Stimulated activated CD8-positive, alpha-beta memory T cell treated with anti-CD3 and anti-CD28 coated beads, Interleukin-4, amount 100 ng/mL, for 48 hours (primary cell): Measurements from ENCODE around the gene DLG2.
"Not testable (repeated sequence)": the region's sequence is repeated elsewhere in the genome, so short reads cannot be mapped to it uniquely, and the experiment has no call there.

ENCODE experiments used
- DNase-seq: peaks from one replicate; pipeline ENCODE4 v3.0.0-alpha.2; 2020

Gene DLG2

DNA sequence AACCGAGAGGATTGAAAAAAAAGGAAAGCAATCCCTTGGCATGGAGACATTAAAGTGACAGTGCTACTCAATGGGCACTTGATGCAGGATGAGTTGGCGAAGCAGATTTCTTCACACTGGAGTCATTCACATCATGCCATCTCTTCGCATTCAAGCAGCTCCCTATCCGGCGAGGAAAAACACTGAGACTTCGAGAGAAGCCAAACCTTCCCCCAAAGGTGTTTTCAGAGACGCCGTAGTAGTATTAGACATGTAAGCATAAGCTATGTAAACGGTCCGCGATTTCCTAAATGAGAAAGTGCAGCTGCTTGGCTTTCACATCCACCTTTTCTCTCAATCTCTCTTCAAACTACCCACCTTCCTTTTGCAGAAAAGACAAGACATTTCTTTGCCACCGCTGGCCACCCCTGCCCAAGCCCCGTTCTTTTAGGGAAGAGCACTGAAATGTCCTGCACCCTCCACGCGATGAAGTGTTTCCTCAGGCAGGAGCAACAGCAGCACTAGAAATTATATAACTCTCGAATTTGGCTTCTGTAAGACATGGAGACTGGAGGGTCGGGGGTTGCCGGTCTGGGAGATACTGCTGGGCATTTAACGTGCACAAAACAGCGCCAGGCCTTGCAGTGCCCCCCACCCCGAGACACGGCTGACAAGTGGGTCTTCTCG lies at the start of gene DLG2:
DLG2 (minus strand) TSS at position 13 of the 666 bp plus-strand sequence.
- no peak for DNase-seq

DNA sequence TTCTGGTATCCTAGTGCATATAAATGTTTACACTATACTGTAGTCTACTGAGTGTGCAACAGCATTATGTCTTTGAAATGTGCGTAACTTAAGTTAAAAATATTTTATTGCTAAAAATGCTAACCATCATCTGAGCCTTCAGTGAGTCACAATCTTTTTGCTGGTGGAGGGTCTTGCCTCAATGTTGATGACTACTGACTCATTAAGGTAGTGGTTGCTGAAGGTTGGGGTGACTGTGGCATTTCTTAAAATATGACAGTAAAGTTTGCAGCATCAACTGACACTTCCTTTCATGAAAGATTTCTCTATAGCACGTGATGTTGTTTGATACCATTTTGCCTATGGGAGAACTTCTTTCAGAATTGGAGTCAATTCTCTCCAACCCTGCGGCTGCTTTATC lies 46.2 kb upstream of the DLG2 start:
- no peak for DNase-seq

GRCh38 chr11:85672105-85672902 lies 45.2 kb upstream of the DLG2 start:
- no peak for DNase-seq

DNA sequence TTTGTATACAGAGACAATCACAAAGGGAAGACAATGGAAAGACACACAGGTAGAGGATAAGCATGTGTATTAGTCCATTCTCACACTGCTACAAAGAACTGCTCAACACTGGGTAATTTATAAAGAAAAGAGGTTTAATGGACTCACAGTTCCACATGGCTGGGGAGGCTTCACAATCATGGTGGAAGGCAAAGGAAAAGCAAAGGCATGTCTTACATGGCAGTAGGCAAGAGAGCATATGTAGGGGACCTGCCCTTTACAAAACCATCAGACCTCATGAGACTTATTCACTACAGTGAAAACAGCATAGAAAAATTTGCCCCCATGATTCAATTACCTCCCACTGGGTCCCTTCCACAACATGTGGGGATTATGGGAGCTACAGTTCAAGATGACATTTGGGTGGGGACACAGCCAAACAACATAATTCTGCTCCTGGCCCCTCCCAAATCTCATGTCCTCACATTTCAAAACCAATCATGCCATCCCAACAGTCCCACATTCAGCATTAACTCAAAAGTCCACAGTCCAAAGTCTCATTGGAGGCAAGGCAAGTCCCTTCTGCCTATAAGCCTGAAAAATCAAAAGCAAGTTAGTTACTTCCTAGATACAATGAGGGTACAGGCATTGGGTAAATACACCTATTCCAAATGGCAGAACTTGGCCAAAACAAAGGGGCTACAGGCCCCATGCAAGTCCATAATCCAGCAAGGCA lies 44.0 kb upstream of the DLG2 start:
- not testable (repeated sequence) for DNase-seq

- no peak for DNase-seq
Observed at GRCh38 chr11:85668157-85668556, 41.0 kb upstream of the DLG2 start.

- DNase-seq, result no peak
Observed at GRCh38 chr11:85666687-85667086, 39.5 kb upstream of the DLG2 start.

DNA sequence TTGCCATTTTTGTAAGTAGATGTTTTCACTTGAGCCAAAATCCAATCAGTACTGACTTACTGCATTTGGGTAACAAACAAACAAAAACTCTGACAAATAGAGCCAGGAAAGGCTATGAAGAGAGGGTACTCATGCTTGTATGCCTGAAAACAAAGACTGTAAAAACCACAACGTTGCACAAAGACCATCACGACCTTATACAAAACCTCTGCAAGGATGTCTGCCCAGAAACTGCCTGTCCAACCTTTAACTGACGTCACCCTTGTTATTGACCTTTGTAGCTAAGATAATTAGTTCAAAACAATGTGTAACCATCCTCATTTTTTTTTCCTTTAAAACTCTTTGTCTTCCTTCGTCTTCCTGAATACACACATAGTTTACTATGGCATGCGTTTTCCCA lies 38.6 kb upstream of the DLG2 start:
- no peak for DNase-seq

DNA sequence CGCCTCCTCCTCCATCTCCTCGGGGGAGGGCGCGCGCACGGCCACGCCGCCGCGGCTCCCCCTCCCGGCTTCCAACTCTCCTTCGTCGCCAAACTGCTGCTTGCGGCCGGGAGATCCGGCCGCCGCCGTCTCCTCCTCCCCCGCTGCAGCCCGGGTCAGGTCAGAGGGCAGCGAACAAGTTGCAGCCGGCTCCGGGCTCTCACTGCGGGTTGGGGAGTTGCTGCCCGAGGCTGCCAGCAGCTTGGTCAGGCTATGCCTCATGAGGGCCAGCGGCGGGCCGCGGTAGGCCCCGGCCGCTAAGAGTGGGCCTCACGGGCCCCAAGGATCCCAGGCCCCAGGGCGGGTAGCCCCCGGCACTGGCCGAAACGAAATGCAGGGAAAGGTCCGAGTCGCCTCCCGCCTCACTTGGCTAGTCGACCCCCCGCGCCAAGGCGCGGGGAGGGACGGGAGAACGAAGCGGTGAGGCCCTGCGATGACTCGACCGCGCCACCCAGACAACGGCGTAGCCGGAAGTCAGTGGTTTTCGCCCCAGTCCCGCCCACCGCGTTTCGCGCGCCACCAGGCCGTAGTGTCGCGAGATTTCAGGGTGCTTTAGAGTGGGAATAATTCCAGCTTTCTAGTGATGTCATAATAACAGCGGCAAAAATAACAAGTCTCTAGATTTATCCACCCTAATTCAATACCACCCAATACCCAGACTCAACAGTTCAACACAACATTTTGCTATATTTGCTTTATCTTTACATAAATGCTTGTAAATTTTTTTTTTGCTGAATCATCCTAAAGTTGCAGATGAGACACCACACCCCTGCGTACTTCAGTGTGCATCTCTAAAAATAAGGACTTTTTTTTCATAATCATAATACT lies 37.7 kb upstream of the DLG2 start, which contains the start of gene CREBZF:
CREBZF (minus strand) TSS at position 515 of the 867 bp plus-strand sequence; CDS start at position 261, 254 bp downstream.
- DNase-seq, result peak; percentile 96

- peak; percentile 87 for DNase-seq
Observed at GRCh38 chr11:85663753-85664614, 36.8 kb upstream of the DLG2 start.

DNA sequence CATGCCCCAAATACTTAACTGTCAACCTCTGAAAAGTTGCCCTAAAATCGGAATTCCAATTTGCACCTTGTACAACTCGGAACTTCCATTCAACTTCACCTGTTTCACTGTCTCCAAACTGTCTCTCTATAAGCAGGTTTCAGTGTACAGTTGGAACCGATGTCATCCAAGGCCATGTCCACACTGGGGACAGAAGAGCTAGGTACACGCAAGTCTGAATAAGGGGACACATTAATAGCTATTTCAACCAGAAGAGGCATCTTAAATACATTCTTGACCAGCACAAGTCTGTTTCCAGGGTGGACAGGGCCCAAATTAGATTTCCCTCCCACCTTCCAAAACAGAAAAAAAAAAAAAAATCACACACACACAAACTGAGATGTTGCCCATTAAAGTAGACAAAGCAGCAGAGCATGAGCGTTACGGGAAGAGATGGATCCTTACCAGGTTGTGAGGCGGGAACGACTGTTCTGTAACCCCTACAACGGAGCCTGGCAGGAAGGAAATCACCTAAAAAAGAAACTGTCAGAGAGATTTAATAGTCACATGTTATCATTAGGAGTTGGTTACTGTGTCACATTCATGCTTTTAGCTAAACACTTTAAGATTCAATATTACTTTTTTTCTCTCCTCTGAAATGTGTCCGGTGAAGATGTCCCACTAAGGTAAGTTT lies 36.1 kb upstream of the DLG2 start:
- no peak for DNase-seq

- DNase-seq, result no peak
Observed at GRCh38 chr11:85661972-85662664, 35.0 kb upstream of the DLG2 start.

DNA sequence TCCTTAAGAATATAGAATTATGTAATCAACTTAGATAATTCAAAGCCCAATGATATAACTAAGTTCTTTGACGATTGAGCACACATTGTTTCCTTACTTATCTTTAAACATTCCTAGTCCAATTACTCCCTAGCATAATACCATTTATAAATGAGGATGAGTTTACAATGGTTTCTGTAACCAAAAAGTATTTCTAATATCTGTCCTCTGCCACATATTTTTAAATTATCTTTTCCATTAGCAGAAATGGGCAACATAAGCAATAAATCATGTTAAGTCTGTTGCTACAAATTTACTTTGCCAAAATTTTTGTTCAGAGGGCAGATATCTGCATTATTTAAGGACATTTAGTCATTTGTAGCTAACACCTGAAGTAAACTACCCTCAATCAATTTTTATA lies 31.0 kb upstream of the DLG2 start:
- DNase-seq, result no peak

GRCh38 chr11:85656777-85657176 lies 29.6 kb upstream of the DLG2 start:
- DNase-seq, result no peak

DNA sequence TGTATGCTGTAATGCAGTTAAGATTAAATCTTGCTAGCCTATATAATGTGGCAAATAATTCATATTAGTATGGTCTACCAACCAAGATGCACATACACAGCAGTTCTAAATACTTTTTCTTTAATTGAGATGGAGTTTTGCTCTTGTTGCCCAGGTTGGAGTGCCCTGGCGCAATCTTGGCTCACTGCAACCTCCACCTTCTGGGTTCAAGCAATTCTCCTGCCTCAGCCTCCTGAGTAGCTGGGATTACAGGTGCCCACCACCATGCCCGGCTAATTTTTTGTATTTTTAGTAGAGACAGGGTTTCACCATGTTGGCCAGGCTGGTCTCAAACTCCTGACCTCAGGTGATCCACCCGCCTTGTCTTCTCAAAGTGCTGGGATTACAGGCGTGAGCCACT lies 27.2 kb upstream of the DLG2 start:
- DNase-seq, result not testable (repeated sequence)

DNA sequence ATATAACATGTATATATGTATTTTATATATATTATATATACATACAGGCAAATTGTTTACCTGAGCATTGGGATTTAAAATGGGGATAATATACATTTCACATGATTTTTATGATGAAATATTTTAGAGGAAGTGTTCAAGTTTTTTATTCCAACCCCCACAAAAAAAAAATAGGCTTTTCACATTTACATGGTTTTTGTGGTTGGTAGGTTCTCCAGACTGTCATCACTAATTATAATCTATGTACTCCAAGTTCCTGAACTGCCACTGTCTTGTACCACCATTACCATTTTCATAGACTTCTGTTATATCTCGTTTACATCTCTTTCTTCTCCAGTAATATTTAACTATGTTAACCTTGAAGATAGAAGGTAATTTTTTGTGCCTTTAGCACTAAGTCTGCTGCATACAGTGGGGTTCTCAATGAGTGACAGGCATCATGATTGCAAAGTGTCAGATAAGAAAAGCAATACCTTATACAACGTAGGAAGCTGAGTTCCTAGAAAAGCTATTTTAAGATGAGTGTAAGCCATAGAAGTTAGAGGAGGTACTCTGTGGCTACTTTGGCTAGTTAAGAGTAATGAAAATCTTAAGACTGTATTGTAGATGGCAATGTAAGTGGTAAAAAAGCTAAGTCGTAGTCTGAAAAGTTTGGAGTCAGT lies 25.8 kb upstream of the DLG2 start:
- DNase-seq, result no peak

GRCh38 chr11:85651118-85651517 lies 24.0 kb upstream of the DLG2 start:
- no peak for DNase-seq

DNA sequence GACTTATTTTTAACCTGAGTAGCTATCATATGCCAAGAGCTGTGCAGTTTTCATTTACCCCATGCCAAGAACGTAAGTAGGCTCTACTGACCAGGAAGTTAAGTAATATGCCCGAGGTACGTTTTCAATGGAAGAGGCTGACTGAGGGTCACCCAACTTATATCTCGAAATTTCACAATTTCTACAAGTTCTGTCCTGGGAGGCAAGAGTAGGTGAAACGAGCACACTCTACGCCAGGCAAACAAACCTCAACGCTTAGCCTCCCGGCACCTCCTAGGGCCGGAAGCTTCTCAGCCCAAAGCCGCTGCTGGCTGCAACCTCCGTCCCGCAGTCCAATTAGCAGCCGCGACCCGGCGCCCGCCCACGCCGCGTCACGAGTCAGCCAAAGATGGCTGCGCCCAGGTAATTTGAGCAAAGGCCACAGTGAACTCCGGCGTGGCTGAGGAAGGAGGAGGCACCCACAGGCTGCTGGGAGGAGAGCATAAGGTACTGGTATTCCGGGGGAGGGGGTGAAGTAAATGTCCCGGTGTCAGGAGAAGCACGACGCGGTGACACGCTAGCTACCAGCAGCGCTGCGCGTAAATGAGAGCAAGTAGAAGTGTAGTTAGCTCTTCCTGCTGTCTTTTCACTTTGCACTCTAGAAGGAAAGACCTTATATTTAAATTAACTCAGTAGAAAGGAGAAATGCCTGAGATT lies 20.6 kb upstream of the DLG2 start, which contains the start of gene TMEM126A:
TMEM126A (plus strand) TSS at position 364 of the 696 bp plus-strand sequence. CDS start 2,289 bp downstream, outside the sequence.
- DNase-seq, result peak; percentile 95

DNA sequence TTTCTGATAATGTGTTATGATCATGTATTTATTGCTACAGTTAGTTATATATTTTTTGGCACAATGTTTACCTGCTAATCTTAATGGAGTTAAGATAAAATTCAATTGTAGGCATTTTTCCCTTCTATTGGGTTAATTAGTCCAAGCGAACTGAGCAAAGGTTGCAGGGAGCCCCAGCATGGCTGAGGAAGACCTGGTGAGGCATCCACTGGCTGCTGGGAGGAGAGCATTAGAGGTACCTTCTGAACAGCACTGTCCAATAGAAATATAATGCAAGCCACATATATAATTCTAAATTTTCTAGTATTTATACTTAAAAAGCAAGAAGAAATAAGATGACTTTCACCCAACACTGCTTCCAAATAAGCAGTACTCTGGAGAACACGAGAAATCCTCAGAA lies 19.9 kb upstream of the DLG2 start:
- no peak for DNase-seq

- DNase-seq, result no peak
Observed at GRCh38 chr11:85643191-85643614, 16.1 kb upstream of the DLG2 start.
